CD4-positive, alpha-beta T cell treated with Interleukin-6 for 4 hours (primary cell): ENCODE results near the gene CDK10.
"Not testable (repeated sequence)": the region's sequence is repeated elsewhere in the genome, so short reads cannot be mapped to it uniquely, and the experiment has no call there.

Experiments
- DNase-seq: peaks from one replicate; pipeline ENCODE4 v3.0.0-alpha.2; 2020; ENCODE audit warnings: mixed read lengths

Gene CDK10

DNA sequence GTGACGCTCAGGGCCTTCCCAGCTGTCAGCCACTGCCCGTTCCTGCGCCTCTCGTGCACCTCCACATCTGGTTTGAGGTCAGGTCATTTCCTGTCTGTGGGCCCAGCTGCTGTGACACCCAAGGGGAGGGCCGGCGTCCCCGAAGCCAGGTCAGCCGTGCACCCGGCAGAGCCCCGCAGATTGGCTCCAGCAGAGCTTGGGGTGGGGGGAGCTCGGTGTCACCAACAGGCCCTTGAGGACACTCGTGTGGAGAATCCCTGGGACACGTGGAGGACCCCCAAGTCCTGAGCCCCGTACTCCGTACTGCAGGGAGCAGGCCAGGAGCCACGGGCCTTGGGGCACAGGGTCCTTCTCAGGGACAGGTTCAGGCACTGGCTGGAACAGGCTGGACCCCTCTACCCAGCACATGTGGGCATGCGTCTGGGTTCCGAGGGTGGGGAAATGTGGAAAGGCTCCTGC is 10.2 kb downstream of the CDK10 start:
- peak; percentile 29 for DNase-seq

- DNase-seq: no peak
These were observed 10.7 kb downstream of the CDK10 start for GRCh38 chr16:89697161-89697615.

DNA sequence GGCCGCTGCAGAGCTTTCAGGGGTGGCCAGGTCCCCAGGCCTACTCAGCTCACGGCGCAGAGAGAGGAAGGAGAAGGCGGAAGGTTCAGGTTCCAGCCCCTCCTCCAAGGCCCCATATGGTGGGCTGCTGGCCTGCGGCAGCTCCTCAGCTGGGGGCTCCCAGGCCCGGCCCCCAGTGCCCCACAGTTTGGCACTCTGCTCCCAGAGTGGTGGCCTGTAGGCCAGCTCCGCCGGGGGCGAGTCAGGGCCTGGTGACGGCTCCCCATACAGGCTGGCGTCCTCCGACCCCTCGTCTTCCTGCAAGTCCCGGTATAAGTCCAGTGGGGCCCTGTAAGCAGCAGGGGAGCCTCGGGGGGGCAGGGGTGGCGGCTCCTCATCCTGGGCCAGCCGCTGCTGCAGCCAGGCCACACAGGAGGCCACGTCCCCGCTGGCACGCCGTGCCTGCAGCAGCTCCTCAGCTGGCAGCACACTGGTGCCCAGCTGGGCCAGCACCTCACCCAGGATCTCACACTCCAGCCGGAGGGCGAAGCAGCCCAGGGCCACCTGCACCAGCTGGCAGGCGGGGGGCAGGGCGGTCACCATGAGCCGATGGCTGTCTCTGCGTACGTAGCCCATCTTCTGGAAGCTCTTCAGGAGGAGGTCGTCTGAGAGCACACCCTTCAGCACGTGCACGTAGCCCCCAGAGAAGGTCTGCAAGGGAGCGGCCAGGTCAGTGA is 11.3 kb downstream of the CDK10 start:
- DNase-seq: no peak

DNA sequence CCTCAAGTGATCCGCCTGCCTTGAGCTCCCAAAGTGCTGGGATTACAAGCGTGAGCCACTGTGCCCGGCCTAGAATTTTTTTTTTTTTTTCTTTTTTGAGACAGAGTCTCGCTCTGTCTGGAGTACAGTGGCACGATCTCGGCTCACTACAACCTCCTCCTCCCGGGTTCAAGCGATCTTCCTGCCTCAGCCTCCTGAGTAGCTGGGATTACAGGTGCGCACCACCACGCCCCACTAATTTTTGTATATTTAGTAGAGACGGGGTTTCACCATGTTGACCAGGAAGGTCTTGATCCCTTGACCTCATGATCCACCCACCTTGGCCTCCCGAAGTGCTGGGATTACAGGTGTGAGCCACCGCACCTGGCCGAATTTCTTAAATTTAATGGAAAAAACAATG is 12.2 kb downstream of the CDK10 start:
- DNase-seq: not testable (repeated sequence)

GRCh38 chr16:89699629-89700099 is 13.2 kb downstream of the CDK10 start:
- DNase-seq: not testable (repeated sequence)

- DNase-seq: peak; percentile 98
These were observed 13.7 kb downstream of the CDK10 start for GRCh38 chr16:89700100-89700648.

DNA sequence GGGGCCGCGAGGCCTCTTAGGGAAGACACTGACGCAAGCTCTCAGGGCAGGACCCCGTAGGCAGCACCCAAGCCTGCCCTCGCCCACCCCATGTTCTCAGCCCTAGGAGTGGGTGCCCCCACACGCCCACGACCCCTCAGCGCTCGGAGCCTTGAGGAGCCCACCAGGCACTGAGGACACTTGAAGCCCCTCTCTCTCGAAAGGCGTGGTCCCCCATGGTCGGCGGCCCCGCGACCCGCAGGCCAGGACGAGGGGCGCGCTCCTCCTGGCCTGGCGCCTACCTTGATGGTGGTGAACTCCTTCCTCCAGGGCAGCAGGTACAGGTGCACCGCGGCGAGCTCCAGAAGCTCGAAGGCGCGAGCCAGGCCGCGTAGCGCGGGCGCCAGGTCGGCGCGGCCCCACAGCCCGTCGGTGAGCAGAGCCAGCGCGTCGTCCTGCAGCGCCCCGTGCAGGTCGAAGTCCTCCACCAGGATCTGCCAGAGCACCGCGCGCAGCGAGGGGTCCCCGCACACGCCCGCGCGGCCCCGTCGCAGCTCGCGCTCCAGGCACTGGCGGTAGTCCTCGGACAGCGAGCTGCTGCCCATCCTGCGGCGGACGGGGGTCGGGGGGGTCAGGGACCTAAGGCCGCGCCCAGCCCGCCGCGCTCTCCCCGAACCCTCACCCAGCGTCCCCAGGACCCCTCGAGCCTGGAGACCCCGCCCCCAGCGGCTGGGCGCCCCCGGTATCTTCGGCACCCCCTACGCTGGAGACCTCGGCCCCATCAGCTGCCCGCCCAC is 14.3 kb downstream of the CDK10 start:
- DNase-seq: peak; percentile 59

DNA sequence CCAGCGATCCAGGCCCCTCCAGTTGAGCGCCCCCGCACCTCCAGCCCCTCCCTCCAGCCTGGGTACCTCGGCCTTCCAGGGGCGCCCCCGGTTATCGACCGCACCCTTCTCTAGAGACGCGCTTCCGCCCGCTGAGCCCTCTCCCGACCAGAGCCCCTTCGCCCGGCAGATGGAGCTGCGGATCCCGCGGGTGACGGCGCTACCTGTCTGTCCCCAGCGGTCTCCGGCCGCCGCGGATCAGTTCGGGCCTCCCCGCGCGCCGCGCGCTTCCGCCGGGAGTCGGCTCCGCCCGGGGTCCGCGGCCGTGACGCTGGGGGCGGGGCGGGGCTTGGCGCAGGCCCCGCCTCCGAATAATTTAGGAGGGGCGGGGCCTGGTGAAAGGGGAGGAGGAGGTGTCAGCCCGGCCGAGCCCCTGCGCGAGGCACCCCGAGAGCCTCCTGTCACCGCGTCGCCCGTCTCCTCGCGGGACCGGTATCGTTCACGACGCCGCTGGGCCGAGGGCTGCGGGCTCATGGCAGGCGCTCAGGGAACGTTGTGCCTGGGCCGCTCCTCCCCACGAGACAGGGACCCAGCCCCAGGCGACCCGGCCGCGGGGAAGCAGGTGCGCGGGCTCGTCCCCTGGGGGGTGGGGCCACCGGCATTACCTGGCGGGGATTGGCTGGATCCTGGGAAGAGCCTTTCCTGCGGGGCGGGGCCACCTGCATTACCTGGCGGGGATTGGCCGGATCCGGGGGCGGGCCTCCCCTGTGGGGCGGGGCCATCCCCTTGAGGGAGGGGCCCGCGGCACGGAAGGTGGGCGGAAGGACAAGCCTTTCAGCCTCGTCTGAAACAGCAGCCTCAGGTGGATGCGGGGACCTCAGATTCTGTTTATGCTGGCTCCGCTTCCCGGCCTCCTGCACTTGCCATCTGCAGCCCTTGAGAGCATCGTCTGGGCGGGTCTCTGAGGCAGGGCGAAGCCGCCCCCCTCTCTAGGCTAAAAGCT is 15.2 kb downstream of the CDK10 start, which contains the start of gene SPATA2L:
SPATA2L (minus strand) TSS at position 281 of the 982 bp plus-strand sequence. CDS start 473 bp downstream, outside the sequence.
- peak; percentile 100 for DNase-seq

- DNase-seq: no peak
These were observed 17.8 kb downstream of the CDK10 start for GRCh38 chr16:89704281-89704680.

DNA sequence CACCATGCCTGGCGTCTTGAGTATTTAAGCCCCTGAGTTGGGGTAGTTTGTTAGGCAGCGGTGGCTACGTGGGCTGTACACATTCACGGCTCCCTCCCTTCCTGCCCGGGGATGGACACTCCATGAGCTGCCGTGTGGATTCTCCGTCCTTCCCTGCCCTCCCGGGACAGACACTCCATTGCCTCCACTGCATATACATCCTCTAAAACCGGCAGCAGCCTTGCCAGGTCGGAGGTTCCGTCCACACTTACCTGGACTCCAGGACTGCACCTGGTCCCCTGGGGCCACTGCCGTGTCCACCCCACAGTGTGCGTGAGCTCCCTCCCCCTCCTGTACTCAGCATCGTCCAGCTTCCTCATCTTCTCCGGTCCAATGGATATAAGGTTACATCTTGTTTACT is 18.5 kb downstream of the CDK10 start:
- no peak for DNase-seq

GRCh38 chr16:89706518-89707260 is 20.2 kb downstream of the CDK10 start:
- DNase-seq: no peak

DNA sequence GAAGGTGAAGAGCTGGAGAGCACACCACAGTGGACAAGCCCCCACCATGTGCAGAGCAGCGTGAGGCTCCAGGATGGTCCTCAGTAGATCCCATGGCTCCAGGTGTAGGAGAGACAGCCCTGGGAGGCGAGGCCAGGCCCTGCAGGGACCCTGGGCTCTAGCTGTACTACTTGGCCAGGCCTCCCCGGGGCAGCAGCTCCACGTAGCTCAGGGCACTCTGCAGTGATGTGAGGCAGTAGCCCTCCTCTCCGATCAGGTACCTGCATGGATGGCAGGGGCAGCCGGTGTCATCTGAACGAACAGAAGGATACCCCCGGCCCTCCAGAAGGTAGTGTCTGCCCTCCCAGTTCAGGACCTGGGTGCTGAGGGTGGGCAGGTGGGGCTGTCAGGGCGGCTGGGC is 21.2 kb downstream of the CDK10 start:
- no peak for DNase-seq

DNA sequence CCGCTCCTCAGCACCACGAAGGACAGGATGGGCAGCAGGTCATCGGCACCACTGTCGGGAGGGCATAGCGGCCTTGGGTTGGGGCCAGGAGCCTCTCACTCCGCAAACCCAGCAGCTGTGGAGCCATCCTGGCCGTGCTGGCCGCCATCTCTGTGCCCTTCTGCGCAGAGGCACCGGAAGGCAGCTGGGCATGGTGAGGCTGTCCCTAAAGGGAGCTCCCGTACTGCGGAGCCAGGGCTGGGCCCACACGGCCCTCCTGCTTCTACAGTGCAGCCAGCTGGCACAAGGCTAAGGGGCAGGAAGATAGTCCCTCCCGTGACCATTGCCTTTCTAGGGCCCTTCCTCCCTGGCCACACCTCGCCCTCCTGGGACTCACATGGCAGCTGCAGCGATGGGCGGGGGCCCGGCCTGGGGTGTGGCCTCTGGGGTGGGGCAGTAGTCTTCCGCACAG is 22.0 kb downstream of the CDK10 start:
- DNase-seq: no peak

GRCh38 chr16:89709166-89709565 is 22.7 kb downstream of the CDK10 start:
- no peak for DNase-seq

DNA sequence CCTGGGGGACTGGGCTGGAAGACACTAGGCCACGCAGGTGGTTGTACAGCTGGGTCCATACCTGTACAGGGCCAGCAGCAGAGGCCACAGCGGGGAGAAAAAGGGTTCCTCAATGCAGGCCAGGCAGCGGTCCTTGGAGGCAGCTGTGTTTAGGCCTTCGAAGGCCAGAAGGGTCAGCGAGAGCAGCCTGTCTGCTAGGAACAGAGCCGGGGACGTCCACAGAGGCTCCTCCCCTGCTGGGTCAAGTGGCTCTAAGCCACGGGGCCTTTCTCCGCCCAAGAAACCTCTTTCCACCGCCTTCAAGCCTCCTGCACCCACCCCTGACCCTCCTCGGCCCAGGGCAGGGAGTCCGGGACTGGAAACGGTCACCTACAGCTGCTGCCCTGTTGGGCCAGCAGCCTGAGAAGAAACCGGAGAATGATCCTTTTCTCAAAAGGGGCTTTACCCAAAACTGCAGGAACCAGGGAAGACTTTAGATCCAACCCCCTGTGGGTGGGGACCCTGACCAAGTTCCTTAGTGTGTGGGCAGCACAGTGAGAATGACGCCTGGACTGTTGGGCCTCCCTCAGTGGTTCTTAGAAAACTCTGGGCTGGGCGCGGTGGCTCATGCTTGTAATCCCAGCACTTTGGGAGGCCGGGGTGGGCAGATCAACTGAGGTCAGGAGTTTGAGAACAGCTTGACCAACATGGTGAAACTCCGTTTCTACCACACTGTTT is 23.4 kb downstream of the CDK10 start:
- no peak for DNase-seq

DNA sequence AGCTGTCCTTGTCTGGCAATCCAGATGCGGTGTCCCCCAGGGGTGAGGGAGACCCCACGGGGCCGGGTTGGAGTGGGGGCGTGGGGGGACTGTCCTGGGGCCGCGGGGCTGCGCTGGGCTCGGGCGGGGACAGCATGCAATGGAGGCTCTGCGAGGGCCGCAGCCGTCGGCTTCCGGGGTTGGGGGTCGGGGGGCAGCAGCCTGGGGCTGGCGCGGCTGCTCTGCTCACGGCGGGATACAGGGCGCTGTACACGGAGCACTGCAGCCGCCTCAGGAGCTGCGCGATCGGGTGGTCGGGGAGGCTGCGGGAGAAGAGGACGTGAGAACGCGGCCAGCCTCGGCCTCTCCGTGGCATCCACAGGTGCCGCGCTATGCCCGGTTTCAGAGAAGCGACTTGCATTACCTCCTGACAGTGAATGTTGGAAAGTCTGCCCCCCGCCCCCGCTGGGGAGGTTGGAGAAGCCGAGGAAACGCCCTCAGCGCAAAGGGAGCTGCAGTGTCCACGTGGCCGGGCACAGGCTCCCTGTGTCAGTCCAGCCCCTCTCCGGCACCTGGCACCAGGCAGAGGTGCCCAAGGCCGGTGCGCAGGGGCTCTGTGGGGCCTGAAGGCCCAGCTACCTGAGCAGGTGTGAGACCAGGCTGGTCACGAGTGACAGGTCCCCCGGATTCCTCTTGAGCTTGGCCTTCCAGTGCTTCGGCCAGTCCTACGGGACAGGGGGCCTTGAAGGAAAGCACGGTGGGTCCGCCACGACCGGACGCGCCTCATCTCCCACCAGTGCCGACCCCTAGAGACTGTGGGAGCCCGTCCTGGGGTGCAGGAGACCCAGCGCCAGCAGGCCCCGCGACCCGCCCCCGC is 24.4 kb downstream of the CDK10 start:
- DNase-seq: no peak

DNA sequence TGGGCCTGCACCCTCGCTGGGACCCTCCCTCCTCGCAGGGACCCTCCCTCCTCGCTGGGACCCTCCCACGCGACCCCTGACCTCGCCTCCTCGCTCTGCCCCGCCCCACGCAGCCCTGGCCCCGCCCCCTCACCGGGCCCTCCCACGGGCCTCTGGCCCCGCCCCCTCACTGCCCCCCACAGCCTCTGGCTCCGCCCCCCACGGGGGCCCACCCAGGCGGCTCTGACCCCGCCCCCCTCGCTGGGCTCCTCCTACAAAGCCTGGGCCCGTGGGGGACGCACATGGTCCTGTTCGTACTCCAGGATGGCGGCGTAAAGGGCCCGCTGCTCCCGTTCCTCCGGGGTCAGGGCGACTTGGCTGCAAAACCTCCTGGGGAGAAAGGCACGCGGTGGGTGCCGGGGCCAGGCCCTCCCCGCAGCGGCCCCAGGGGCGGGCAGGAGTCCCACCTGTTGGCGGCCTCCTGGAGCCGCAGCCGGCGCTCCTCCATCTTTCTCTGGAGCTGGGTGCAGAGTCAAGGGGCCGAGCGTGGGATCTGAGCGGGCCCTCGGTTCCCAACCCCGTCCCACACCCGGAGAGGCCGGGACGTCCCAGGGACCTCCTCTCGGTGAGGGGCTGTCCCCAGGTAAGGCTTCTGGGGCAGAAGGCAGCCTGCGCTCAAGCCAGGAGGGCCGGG is 25.2 kb downstream of the CDK10 start:
- peak; percentile 79 for DNase-seq

DNA sequence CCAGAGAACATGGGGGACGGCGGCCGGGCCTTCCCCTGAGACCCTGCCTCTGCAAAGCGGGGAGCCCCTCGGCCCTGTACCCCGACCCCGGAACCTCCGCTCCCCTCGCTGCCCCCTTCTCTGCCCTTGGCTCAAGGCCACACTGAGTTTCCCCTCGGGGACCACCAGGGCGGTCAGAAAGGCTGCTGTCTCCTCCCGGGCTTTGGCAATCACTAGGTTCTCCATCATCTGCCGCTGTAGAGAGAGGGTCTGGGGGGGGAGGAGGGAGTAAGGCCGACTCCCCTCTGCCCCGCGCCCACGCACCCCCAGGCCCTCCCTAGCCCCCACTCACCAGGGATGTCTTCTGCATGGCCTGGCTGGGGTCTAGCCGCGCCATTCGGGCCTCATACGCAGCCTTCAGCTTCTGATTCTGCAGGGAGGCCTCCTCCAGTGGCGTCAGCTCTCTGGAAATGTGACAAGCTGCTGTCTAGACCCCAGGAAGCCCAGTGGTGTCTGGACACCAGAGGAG is 25.8 kb downstream of the CDK10 start:
- no peak for DNase-seq

- DNase-seq: no peak
These were observed 30.0 kb downstream of the CDK10 start for GRCh38 chr16:89716493-89716892.
